ENCODE results near the gene CAMTA1.
"Not testable (repeated sequence)": the region's sequence is repeated elsewhere in the genome, so short reads cannot be mapped to it uniquely, and the experiment has no call there.

Gene CAMTA1

DNA sequence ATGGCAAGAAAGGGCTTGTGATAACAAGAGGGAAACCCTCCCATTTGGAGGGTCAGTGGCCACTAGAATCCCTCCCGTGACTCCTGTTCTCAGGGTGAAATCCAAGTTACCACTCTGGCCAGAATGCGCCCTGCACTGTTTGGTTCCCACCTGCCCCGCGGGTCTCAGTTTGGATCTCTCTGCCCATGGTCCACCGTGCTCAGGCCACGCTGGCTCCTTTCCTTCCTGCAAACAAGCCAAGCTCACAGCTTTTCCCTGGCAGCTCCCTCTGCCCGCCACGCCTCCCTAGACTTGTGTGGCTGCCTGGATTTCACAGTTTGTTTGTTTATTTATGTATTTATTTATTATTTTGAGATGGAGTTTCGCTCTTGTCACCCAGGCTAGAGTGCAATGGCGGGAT lies 806.3 kb downstream of the CAMTA1 start:
- no peak for TF ChIP-seq JUND (IDR thresholded peaks at IDR 0.05; ENCODE audit: low read depth)
- DNase-seq (ENCODE audit: low read depth in 1 of 2, low spot score in 1 of 2), result no peak
- in situ Hi-C loops (cut with HindIII; ENCODE audit: low pct_unique_long_range_greater_than_20kb, low sequenced_read_pairs), result no loop called here

DNA sequence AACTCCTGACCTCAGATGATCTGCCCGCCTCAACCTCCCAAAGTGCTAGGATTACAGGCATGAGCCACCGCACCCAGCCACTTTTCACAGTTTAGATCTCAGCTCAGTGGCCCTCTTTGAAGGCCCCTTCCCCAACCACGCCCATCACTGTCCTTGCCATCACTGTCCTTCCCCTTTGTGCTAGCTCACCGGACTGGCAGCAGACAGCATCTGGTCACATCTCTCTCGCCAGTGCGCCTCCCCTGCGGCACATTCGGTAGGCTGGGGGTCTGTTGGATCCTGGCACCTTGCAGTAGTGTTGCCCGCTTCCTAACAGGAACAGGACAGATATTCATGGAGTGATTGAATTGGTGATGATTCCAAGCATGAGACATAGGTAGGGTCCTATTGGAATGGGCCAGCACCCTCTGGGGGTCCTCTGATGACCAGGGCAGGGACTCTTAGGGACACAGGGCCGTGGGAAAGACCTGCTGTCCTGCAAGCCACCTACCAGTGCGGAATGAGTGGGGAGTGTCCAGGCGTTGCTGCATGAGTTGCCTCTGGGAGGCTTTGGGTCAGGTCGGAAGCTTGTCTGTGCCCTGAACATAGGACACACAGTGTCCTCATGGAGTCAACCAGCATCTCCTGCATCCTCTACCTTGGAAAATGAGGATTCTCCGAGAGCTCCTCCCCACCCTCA lies 807.0 kb downstream of the CAMTA1 start:
- DNase-seq (ENCODE audit: low read depth in 1 of 2, low spot score in 1 of 2), result no peak
- TF ChIP-seq JUND (IDR thresholded peaks at IDR 0.05; ENCODE audit: low read depth), result no peak
- in situ Hi-C loops (cut with HindIII; ENCODE audit: low pct_unique_long_range_greater_than_20kb, low sequenced_read_pairs), result no loop called here

DNA sequence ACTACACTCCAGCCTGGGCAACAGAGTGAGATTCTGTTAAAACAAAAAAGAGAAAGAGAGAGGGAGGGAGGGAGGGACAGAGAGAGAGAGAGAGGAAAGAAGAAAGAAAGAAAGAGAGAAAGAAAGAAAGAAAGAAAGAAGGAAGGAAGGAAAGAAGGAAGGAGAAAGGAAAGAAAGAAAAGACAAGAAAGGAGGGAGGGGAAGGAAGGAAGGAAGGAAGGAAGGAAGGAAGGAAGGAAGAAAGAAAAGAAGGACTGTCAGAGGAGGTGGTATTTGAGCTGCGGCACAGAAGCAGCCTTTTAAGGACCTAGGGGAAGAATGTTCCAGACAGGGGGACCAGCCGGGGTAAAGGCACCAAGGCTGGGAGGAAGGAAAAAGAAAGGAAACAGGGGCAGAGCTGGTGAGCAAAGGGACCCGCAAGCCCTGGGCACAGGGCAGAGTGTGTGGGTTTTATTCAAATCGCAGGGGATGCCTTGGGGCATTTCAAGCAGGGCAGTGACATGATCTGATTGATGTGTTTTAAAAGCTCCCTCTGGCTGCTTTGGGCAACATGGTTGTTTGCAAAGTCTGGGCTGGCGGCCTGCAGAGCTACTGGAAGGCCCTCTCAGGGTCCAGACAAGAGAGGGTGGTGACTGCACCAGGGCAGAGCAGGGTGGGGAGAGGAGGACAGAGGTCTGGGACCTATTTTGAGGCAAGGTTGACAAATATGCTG lies 808.9 kb downstream of the CAMTA1 start:
- TF ChIP-seq JUND (IDR thresholded peaks at IDR 0.05; ENCODE audit: low read depth), result no peak
- in situ Hi-C loops (cut with HindIII; ENCODE audit: low pct_unique_long_range_greater_than_20kb, low sequenced_read_pairs), result no loop called here
- no peak for DNase-seq (ENCODE audit: low read depth in 1 of 2, low spot score in 1 of 2)

- TF ChIP-seq JUND (IDR thresholded peaks at IDR 0.05; ENCODE audit: low read depth), result no peak
- in situ Hi-C loops (cut with HindIII; ENCODE audit: low pct_unique_long_range_greater_than_20kb, low sequenced_read_pairs), result no loop called here
- no peak for DNase-seq (ENCODE audit: low read depth in 1 of 2, low spot score in 1 of 2)
Measured at GRCh38 chr1:7594714-7595295, 809.6 kb downstream of the CAMTA1 start.

- no peak for TF ChIP-seq JUND (IDR thresholded peaks at IDR 0.05; ENCODE audit: low read depth)
- in situ Hi-C loops (cut with HindIII; ENCODE audit: low pct_unique_long_range_greater_than_20kb, low sequenced_read_pairs), result no loop called here
- no peak for DNase-seq (ENCODE audit: low read depth in 1 of 2, low spot score in 1 of 2)
Measured at GRCh38 chr1:7595336-7595735, 810.1 kb downstream of the CAMTA1 start.

DNA sequence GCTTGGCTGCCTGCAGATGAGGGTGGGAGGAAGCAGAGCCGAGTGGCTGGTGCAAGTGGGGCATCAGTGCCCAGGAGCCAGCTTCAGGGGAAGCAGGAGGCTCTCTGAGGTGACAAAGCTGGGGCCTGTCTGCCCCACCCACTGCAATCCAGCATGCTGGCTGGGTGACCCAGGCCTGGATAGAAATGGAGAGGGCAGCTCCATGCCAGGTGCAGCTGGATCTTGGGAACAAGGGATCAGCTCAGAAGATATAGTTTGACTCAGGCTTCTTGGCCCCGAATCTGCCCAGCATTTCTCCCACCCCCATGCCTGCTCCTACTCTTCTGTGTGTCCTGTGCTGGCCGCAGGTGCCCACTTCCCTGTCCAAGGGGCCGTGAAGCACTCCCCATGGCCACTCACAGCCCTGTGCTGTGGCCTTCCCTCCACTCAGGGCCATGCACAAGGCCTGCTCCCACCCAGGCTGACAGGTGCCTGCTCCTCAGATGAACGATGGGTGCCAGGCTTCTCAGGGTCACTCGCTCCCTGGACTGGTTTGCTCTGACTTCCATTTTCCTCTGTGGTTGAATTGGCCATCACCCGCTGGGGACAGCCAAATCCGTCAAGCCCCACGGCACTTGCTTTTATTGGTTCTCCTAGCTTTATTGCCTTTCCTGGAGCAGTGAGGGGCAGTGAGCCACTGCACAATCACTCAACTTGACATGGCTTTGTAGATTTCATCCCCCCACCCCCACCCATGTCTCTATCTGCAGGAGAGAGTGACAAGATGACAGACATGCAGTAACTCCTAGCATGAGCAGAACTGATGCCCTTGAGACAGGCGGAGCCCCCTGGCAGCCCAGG lies 811.1 kb downstream of the CAMTA1 start:
- no peak for TF ChIP-seq JUND (IDR thresholded peaks at IDR 0.05; ENCODE audit: low read depth)
- DNase-seq (ENCODE audit: low read depth in 1 of 2, low spot score in 1 of 2), result no peak
- in situ Hi-C loops (cut with HindIII; ENCODE audit: low pct_unique_long_range_greater_than_20kb, low sequenced_read_pairs), result no loop called here

GRCh38 chr1:7598058-7598457 lies 812.8 kb downstream of the CAMTA1 start:
- in situ Hi-C loops (cut with HindIII; ENCODE audit: low pct_unique_long_range_greater_than_20kb, low sequenced_read_pairs); DNase-seq (ENCODE audit: low read depth in 1 of 2, low spot score in 1 of 2): not testable (repeated sequence)

GRCh38 chr1:7604906-7605305 lies 819.7 kb downstream of the CAMTA1 start:
- DNase-seq (ENCODE audit: low read depth in 1 of 2, low spot score in 1 of 2); in situ Hi-C loops (cut with HindIII; ENCODE audit: low pct_unique_long_range_greater_than_20kb, low sequenced_read_pairs): not testable (repeated sequence)

DNA sequence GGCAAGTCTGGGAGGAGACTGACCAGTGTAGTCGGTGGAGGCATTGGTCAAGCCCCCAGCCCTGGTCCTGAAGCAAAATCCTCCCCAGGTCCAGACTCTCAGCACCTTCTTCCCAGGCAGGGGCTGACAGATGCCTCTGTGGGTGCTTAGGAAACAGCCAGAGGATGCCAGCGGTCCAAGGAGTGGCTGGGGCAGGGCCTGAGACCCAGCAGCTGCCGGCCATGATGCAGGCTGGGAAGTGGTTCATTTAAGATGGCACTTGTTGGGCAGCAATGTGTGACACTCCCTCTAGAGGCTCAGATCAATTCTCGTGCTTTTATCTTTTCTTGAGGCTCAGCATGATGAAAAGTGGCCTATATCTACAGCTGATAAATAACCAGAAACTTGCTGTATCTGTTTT lies 820.8 kb downstream of the CAMTA1 start:
- DNase-seq (ENCODE audit: low read depth in 1 of 2, low spot score in 1 of 2), result no peak
- in situ Hi-C loops (cut with HindIII; ENCODE audit: low pct_unique_long_range_greater_than_20kb, low sequenced_read_pairs), result no loop called here
- no peak for TF ChIP-seq JUND (IDR thresholded peaks at IDR 0.05; ENCODE audit: low read depth)

DNA sequence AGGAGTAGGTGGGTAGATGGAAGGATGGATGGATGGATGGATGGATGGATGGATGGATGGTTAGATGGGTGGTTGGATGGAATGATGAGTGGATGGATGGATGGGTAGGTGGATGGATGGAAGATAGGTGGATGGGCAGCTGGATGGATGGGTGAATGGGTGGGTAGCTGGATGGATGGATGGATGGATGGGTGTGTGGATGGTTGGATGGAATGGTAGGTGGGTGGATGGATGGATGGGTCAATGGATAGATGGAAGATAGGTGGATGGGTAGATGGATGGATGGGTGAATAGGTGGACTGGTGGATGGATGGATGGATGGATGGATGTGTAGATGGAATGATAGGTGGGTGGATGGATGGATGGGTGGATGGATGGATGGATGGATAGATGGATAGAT lies 821.8 kb downstream of the CAMTA1 start:
- in situ Hi-C loops (cut with HindIII; ENCODE audit: low pct_unique_long_range_greater_than_20kb, low sequenced_read_pairs), result no loop called here
- no peak for TF ChIP-seq JUND (IDR thresholded peaks at IDR 0.05; ENCODE audit: low read depth)
- no peak for DNase-seq (ENCODE audit: low read depth in 1 of 2, low spot score in 1 of 2)

- no peak for TF ChIP-seq JUND (IDR thresholded peaks at IDR 0.05; ENCODE audit: low read depth)
- in situ Hi-C loops (cut with HindIII; ENCODE audit: low pct_unique_long_range_greater_than_20kb, low sequenced_read_pairs), result no loop called here
- no peak for DNase-seq (ENCODE audit: low read depth in 1 of 2, low spot score in 1 of 2)
Measured at GRCh38 chr1:7608628-7609305, 823.5 kb downstream of the CAMTA1 start.

DNA sequence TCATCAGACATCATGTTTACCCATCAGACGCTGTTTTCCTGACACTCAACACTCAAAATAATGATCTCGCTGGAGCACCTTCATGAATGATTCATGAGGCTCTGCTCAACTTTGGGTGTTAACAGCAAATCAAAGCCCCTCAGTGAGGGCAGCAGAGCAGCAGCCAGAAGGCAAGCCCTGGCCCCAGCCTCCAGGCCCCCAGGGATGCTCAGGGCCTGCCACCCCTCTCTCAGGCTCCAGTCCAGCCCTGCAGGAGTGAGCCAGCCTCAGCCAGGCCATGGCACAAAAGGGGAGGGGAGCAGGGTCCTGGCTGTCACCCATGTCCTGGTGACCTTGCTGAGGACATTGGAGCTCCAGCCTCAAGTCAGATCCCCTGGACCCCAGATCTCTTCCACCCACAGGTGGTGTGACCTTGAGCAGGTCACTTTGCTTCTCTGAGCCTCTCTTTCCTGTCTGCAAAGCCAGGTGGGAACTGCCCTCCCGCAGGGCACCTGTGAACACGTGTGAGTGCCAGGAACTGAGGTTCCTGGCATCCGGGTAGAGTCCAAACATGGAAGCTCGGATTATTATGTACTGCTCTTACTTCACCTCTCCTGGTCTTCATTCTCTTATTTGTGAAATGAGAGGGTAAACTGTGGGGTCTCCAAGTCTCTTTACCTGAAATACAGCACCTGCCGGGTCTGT lies 824.2 kb downstream of the CAMTA1 start:
- in situ Hi-C loops (cut with HindIII; ENCODE audit: low pct_unique_long_range_greater_than_20kb, low sequenced_read_pairs), result no loop called here
- no peak for TF ChIP-seq JUND (IDR thresholded peaks at IDR 0.05; ENCODE audit: low read depth)
- DNase-seq (ENCODE audit: low read depth in 1 of 2, low spot score in 1 of 2), result no peak
